Measurements from ENCODE around the gene IRF6. TPM values are rescaled to one million over a fixed set of nuclear protein-coding genes. Genes with fewer than 3 reads are reported as not detected.

The IRF6 gene
- total and polyA plus RNA-seq, 4 donors: 8.7 to 29.2 (median 18.6) TPM

DNA sequence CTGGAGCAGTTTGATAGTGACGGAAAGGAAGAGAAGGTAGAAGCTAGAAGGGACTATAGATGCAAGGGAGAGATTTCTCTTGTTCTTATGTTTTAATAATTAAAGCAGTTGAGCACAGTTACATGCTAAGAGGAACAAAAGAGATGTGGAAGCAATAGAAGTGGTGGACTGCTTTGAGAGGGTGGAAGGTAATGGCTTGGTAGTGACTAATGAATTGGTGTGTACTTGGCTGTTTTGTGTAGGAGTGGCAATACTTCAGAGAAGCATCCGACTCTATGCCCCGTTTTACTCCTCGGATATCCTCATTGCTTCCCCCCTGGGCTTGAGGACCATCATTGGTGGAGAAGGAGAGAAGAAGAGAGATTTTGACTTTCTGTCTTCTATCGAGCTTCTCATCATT lies 34.7 kb upstream of the IRF6 start:
- 94 to 97% methylated on average over 5 of the region's 5 CpGs for WGBS, 2 donors
- no peak overlapping the region for H3K4me3 ChIP-seq
- no peaks in the 10 kb centered on the region for H3K27me3 ChIP-seq (ENCODE audit: control insufficient read depth in 3 of 3, insufficient read depth in 3 of 3, low read length in 2 of 3)
- peaks cover 37 to 58% (median 45%) of the 10 kb centered on the region in 4 donors for H3K36me3 ChIP-seq (ENCODE audit: control insufficient read depth in 4 of 4, insufficient read depth in 4 of 4, low read length in 4 of 4)
- TF ChIP-seq, protein P1, sequence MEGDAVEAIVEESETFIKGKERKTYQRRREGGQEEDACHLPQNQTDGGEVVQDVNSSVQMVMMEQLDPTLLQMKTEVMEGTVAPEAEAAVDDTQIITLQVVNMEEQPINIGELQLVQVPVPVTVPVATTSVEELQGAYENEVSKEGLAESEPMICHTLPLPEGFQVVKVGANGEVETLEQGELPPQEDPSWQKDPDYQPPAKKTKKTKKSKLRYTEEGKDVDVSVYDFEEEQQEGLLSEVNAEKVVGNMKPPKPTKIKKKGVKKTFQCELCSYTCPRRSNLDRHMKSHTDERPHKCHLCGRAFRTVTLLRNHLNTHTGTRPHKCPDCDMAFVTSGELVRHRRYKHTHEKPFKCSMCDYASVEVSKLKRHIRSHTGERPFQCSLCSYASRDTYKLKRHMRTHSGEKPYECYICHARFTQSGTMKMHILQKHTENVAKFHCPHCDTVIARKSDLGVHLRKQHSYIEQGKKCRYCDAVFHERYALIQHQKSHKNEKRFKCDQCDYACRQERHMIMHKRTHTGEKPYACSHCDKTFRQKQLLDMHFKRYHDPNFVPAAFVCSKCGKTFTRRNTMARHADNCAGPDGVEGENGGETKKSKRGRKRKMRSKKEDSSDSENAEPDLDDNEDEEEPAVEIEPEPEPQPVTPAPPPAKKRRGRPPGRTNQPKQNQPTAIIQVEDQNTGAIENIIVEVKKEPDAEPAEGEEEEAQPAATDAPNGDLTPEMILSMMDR (IDR thresholded peaks at IDR 0.05; ENCODE audit: control extremely low read depth, extremely low read depth): no peak
- H3K9ac ChIP-seq (ENCODE audit: insufficient read depth in 1 of 2, low read length in 2 of 2): no peak overlapping the region
- H3K4me1 ChIP-seq (ENCODE audit: control insufficient read depth in 5 of 5, insufficient read depth in 5 of 5, low read length in 5 of 5): peaks cover 0 to 2% (median 0%) of the 10 kb centered on the region in 5 donors
- DNase-seq (no peak), ATAC-seq (ENCODE audit: insufficient read depth, low FRiP score) (no peak)
- H3K9me3 ChIP-seq (ENCODE audit: control insufficient read depth in 4 of 4, insufficient read depth in 3 of 4, low read length in 3 of 4): no peaks in the 10 kb centered on the region
- H3K27ac ChIP-seq (ENCODE audit: low read depth in 1 of 2, low read length in 1 of 2): no peak overlapping the region

DNA sequence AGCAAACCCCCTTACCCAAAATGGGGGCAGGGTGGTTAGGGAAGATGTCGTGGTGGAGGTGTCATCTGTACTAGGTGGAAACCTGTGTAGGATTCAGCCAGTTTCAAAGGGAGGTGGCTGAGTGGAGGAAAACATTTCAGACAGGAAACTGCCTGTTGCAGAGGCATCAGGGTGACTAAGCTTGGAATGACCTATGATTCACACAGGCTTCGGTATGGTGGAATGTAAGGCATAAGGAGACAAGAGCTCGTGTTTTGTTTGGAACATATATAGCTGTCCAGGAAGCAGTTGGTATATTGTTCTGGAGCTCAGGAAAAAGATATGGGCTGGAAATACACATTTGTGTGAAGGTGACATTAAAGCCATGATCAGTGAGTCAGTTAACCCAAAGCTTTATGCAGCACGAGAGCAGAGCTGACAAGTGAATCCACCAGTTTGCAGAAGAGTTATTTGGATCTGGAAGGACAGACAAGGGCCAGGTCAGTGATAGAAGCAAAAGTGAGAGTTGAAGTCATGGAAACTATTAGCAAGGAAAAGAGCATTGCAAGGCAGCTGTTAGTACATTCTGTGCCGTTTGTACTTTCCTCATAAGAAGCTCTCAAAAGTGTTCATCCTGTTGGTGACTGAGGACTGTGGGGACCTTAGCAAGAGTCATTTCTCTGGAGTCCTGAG lies 34.1 kb upstream of the IRF6 start:
- no peaks in the 10 kb centered on the region for H3K9me3 ChIP-seq (ENCODE audit: control insufficient read depth in 4 of 4, insufficient read depth in 3 of 4, low read length in 3 of 4)
- TF ChIP-seq, protein P1 (IDR thresholded peaks at IDR 0.05; ENCODE audit: control extremely low read depth, extremely low read depth): no peak
- H3K36me3 ChIP-seq (ENCODE audit: control insufficient read depth in 4 of 4, insufficient read depth in 4 of 4, low read length in 4 of 4): peaks cover 35 to 57% (median 45%) of the 10 kb centered on the region in 4 donors
- H3K27ac ChIP-seq (ENCODE audit: low read depth in 1 of 2, low read length in 1 of 2): peak overlapping the region in 1 of 2 donors; percentile 26
- H3K4me1 ChIP-seq (ENCODE audit: control insufficient read depth in 5 of 5, insufficient read depth in 5 of 5, low read length in 5 of 5): peaks cover 0 to 1% (median 0%) of the 10 kb centered on the region in 5 donors
- WGBS, 2 donors: 68 to 75% methylated on average over 5 of the region's 5 CpGs
- ATAC-seq (ENCODE audit: insufficient read depth, low FRiP score): peak; percentile 62
- H3K4me3 ChIP-seq: no peak overlapping the region
- no peak overlapping the region for H3K9ac ChIP-seq (ENCODE audit: insufficient read depth in 1 of 2, low read length in 2 of 2)
- no peaks in the 10 kb centered on the region for H3K27me3 ChIP-seq (ENCODE audit: control insufficient read depth in 3 of 3, insufficient read depth in 3 of 3, low read length in 2 of 3)
- no peak for DNase-seq

DNA sequence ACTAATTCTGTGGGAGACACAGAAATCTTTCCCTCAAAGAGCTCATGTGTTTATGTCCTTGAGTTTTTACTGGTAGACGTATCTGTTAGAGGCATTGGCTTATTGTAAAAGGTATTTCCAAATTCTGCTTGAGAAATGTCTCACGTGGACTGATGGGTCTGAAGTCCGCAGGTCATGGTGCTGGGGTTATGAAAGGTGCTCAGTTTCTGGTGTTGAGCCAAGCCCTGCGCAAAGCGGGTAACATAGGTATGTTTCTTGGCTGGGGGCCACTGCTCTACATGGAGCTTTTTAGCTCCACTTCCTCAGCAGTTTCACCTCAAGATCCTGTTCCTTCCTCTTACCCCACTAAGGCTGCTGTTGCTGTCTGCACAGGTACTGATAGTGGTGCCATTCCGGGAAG lies 32.6 kb upstream of the IRF6 start:
- TF ChIP-seq, protein P1 (IDR thresholded peaks at IDR 0.05; ENCODE audit: control extremely low read depth, extremely low read depth): no peak
- WGBS, 2 donors: 58 to 88% methylated on average over 6 of the region's 6 CpGs
- H3K36me3 ChIP-seq (ENCODE audit: control insufficient read depth in 4 of 4, insufficient read depth in 4 of 4, low read length in 4 of 4): peaks cover 31 to 63% (median 47%) of the 10 kb centered on the region in 4 donors
- peaks cover 0 to 1% (median 0%) of the 10 kb centered on the region in 4 donors for H3K9me3 ChIP-seq (ENCODE audit: control insufficient read depth in 4 of 4, insufficient read depth in 3 of 4, low read length in 3 of 4)
- no peaks in the 10 kb centered on the region for H3K27me3 ChIP-seq (ENCODE audit: control insufficient read depth in 3 of 3, insufficient read depth in 3 of 3, low read length in 2 of 3)
- H3K4me1 ChIP-seq (ENCODE audit: control insufficient read depth in 5 of 5, insufficient read depth in 5 of 5, low read length in 5 of 5): no peaks in the 10 kb centered on the region
- no peak overlapping the region for H3K4me3 ChIP-seq
- no peak for ATAC-seq (ENCODE audit: insufficient read depth, low FRiP score)
- H3K27ac ChIP-seq (ENCODE audit: low read depth in 1 of 2, low read length in 1 of 2): no peak overlapping the region
- DNase-seq: no peak
- H3K9ac ChIP-seq (ENCODE audit: insufficient read depth in 1 of 2, low read length in 2 of 2): no peak overlapping the region

Data from lung (tissue), 12 donors.